AG20443 (cell line): ENCODE results near the gene PSMB1.

Experiments used
- DNase-seq: peaks from one replicate; pipeline ENCODE4 v3.0.0; 2012; ENCODE audit warnings: low spot score, mixed read lengths

PSMB1 gene

GRCh38 chr6:170552765-170553533, at the start of gene PSMB1:
TSS of gene PSMB1 (minus strand) at chr6:170553307. CDS start at chr6:170553242, 65 bp downstream.
- peak; percentile 93 for DNase-seq

GRCh38 chr6:170597278-170597677, 44.2 kb upstream of the PSMB1 start:
- DNase-seq = no peak

GRCh38 chr6:170596426-170596825, 43.3 kb upstream of the PSMB1 start:
- no peak for DNase-seq

- DNase-seq = no peak
These were observed 37.6 kb upstream of the PSMB1 start for GRCh38 chr6:170590725-170591124.

- DNase-seq = no peak
These were observed 31.9 kb upstream of the PSMB1 start for GRCh38 chr6:170584954-170585498.

GRCh38 chr6:170584181-170584953, 31.3 kb upstream of the PSMB1 start, which contains the start of gene PDCD2:
TSS of gene PDCD2 (minus strand) at chr6:170584637. CDS start at chr6:170584581, 56 bp downstream.
- peak; percentile 98 for DNase-seq

- DNase-seq = no peak
These were observed 30.7 kb upstream of the PSMB1 start for GRCh38 chr6:170583756-170584180.

GRCh38 chr6:170578909-170579308, 25.8 kb upstream of the PSMB1 start:
- DNase-seq = no peak

- DNase-seq = peak; percentile 13
These were observed 22.1 kb upstream of the PSMB1 start for GRCh38 chr6:170575250-170575649.

- no peak for DNase-seq
These were observed 19.8 kb upstream of the PSMB1 start for GRCh38 chr6:170572704-170573466.

- no peak for DNase-seq
These were observed 11.9 kb upstream of the PSMB1 start for GRCh38 chr6:170564936-170565530.

GRCh38 chr6:170561555-170561954, 8.4 kb upstream of the PSMB1 start:
- no peak for DNase-seq

GRCh38 chr6:170555305-170555704, 2.2 kb upstream of the PSMB1 start:
- DNase-seq = no peak

- no peak for DNase-seq
These were observed 1.7 kb upstream of the PSMB1 start for GRCh38 chr6:170554796-170555137.

GRCh38 chr6:170554013-170554795, 1.1 kb upstream of the PSMB1 start, which contains the start of gene TBP:
TSS of gene TBP (plus strand) at chr6:170554369. CDS start at chr6:170557030, 2,661 bp downstream.
- peak; percentile 96 for DNase-seq

- peak; percentile 17 for DNase-seq
These were observed 466 bp upstream of the PSMB1 start for GRCh38 chr6:170553534-170554012.

GRCh38 chr6:170545405-170545804, 7.7 kb downstream of the PSMB1 start:
- no peak for DNase-seq

- DNase-seq = no peak
These were observed 10.9 kb downstream of the PSMB1 start for GRCh38 chr6:170542031-170542719.

- DNase-seq = no peak
These were observed 15.8 kb downstream of the PSMB1 start for GRCh38 chr6:170537329-170537728.

- DNase-seq = no peak
These were observed 16.4 kb downstream of the PSMB1 start for GRCh38 chr6:170536671-170537070.
